ENCODE results near the gene ALAS1.

GRCh38 chr3:52195823-52196331 is 2.1 kb upstream of the ALAS1 start:
- TF ChIP-seq CTCF (IDR thresholded peaks at IDR 0.05) (no peak), EZH2 (IDR thresholded peaks at IDR 0.05; ENCODE audit: borderline replicate concordance, insufficient read depth, low read depth, low read length, poor library complexity, severe bottlenecking) (no peak)

Data from B cell (primary cell).